Prostate gland (tissue), 2 donors: ENCODE results near the gene XDH.

Source experiments
- CTCF ChIP-seq, 4 experiments: fragments of 200-600 bp in 2 of 4; fragments of 450-650 bp in 2 of 4; sonication (generic) in 2 of 4; IDR thresholded peaks; 1 replicate in 3 of 4; 2 replicates in 1 of 4; pipeline ENCODE4 v1.5.1; 2016 to 2019; ENCODE audit warnings: antibody characterized with exemption in 4 of 4, mild to moderate bottlenecking in 2 of 4, moderate library complexity in 2 of 4
- POLR2AphosphoS5 ChIP-seq: sonication (generic); formaldehyde crosslinking; IDR thresholded peaks from one replicate; pipeline ENCODE4 v1.6.1; 2017; ENCODE audit warnings: antibody characterized with exemption

- no peak for TF ChIP-seq CTCF (IDR thresholded peaks at IDR 0.05)
- no peak for TF ChIP-seq POLR2AphosphoS5
These were observed 16.1 kb upstream of the XDH start for GRCh38 chr2:31430439-31431165.
